ENCODE data around the gene LMBRD1.

The LMBRD1 gene

DNA sequence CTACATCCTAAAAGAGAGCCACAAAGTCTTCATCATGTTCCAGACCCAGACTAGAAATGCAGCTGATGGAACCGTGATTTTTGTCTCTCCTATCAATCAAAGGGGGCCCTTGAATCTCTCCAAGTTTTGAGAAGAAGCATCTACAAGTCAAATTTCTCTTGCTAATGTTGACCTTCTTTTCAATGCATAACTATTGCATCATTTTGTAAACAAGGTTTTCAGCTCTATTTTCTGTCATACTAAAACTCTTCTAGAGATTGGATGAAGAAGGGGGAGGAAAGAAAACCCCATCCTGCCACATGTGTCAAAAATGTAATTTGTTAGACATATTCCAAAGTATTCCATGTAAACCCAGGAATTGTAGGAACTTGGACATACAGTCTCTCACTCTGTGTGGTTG lies 169.2 kb downstream of the LMBRD1 start:
- no peak for DNase-seq

DNA sequence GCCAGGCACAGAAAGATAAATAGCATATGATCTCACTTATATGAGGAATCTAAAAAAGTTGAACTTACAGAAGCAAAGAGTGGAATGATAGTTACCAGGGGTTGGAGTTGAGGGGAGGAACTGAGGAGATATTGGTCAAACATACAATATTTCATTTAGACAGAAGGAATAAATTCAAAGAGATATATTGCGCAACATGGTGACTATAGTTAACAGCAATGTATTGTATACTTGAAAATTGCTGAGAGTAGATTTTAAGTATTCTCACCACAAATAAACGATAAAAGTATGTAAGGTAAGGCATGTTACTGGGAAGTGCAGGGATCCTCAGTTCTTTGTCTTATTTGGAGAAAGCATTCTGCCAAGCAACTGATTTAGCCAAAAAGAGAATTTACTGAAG lies 171.9 kb downstream of the LMBRD1 start:
- no peak for DNase-seq

Data from fibroblast of upper back skin (primary cell).